ENCODE results near the gene LRBA.
A peak's percentile ranks its signal among the peaks of the same experiment; 100 is the strongest.

The LRBA gene

GRCh38 chr4:150302553-150302952, 712.5 kb downstream of the LRBA start:
- H3K4me1 ChIP-seq (ENCODE audit: control insufficient read depth, insufficient read depth, low read length) = peaks cover 18% of the 10 kb centered on the region
- H3K9ac ChIP-seq (ENCODE audit: low read length) = no peak overlapping the region
- H3K27me3 ChIP-seq (ENCODE audit: control insufficient read depth, insufficient read depth, low read length) = no peaks in the 10 kb centered on the region
- no peaks in the 10 kb centered on the region for H3K36me3 ChIP-seq (ENCODE audit: control insufficient read depth, insufficient read depth, low read length)
- H3K27ac ChIP-seq (ENCODE audit: low read depth, low read length) = peak overlapping the region; percentile 42
- no peak overlapping the region for H3K4me3 ChIP-seq (ENCODE audit: low read length)

DNA sequence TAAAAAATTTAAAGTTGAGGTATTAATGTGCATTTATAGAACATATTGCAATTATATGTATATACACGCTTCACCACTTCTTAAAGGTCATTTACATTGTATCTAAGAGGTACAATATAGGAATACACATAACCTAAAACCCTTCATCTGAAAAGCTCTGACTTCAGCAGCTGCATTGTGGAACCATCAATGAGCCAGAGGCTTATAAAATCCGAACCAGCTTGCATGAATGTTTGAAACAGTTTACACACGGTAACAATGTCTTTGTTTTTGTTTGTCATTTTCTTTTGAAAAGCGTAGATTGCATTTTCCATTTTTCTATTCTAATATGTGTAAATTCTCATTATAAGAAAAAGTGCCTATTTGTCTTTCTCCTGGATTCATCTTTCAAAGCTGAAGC, 715.3 kb downstream of the LRBA start:
- Histone ChIP-seq H3K4me3 (ENCODE audit: low read length) (peak overlapping the region; percentile 19), H3K36me3 (ENCODE audit: control insufficient read depth, insufficient read depth, low read length) (no peaks in the 10 kb centered on the region), H3K4me1 (ENCODE audit: control insufficient read depth, insufficient read depth, low read length) (peaks cover 14% of the 10 kb centered on the region), H3K27ac (ENCODE audit: low read depth, low read length) (peak overlapping the region; percentile 63), H3K9ac (ENCODE audit: low read length) (no peak overlapping the region), H3K27me3 (ENCODE audit: control insufficient read depth, insufficient read depth, low read length) (no peaks in the 10 kb centered on the region)

- Histone ChIP-seq H3K4me3 (ENCODE audit: low read length) (no peak overlapping the region), H3K9ac (ENCODE audit: low read length) (no peak overlapping the region), H3K4me1 (ENCODE audit: control insufficient read depth, insufficient read depth, low read length) (peaks cover 12% of the 10 kb centered on the region), H3K36me3 (ENCODE audit: control insufficient read depth, insufficient read depth, low read length) (no peaks in the 10 kb centered on the region), H3K27me3 (ENCODE audit: control insufficient read depth, insufficient read depth, low read length) (no peaks in the 10 kb centered on the region), H3K27ac (ENCODE audit: low read depth, low read length) (peak overlapping the region; percentile 57)
These were observed 717.1 kb downstream of the LRBA start for GRCh38 chr4:150297861-150298474.

- Histone ChIP-seq H3K4me3 (ENCODE audit: low read length) (no peak overlapping the region), H3K4me1 (ENCODE audit: control insufficient read depth, insufficient read depth, low read length) (peaks cover 9% of the 10 kb centered on the region), H3K36me3 (ENCODE audit: control insufficient read depth, insufficient read depth, low read length) (no peaks in the 10 kb centered on the region)
These were observed 725.2 kb downstream of the LRBA start for GRCh38 chr4:150289881-150290280.

GRCh38 chr4:150289198-150289597, 725.9 kb downstream of the LRBA start:
- H3K36me3 ChIP-seq (ENCODE audit: control insufficient read depth, insufficient read depth, low read length) = no peaks in the 10 kb centered on the region
- H3K4me3 ChIP-seq (ENCODE audit: low read length) = no peak overlapping the region
- H3K4me1 ChIP-seq (ENCODE audit: control insufficient read depth, insufficient read depth, low read length) = peaks cover 9% of the 10 kb centered on the region
- H3K9ac ChIP-seq (ENCODE audit: low read length) = no peak overlapping the region
- H3K27ac ChIP-seq (ENCODE audit: low read depth, low read length) = no peak overlapping the region
- no peaks in the 10 kb centered on the region for H3K27me3 ChIP-seq (ENCODE audit: control insufficient read depth, insufficient read depth, low read length)

More at GRCh38 chr4:150289881-150290280, 725.2 kb downstream of the LRBA start:
- H3K27ac ChIP-seq (ENCODE audit: low read depth, low read length) = no peak overlapping the region
- H3K9ac ChIP-seq (ENCODE audit: low read length) = no peak overlapping the region
- H3K27me3 ChIP-seq (ENCODE audit: control insufficient read depth, insufficient read depth, low read length) = no peaks in the 10 kb centered on the region

GRCh38 chr4:150286656-150287055, 728.4 kb downstream of the LRBA start:
- Histone ChIP-seq H3K4me3 (ENCODE audit: low read length) (no peak overlapping the region), H3K27ac (ENCODE audit: low read depth, low read length) (no peak overlapping the region), H3K9ac (ENCODE audit: low read length) (no peak overlapping the region), H3K4me1 (ENCODE audit: control insufficient read depth, insufficient read depth, low read length) (peaks cover 9% of the 10 kb centered on the region), H3K36me3 (ENCODE audit: control insufficient read depth, insufficient read depth, low read length) (no peaks in the 10 kb centered on the region), H3K27me3 (ENCODE audit: control insufficient read depth, insufficient read depth, low read length) (no peaks in the 10 kb centered on the region)

- H3K27me3 ChIP-seq (ENCODE audit: control insufficient read depth, insufficient read depth, low read length) = no peaks in the 10 kb centered on the region
- H3K27ac ChIP-seq (ENCODE audit: low read depth, low read length) = no peak overlapping the region
- no peaks in the 10 kb centered on the region for H3K36me3 ChIP-seq (ENCODE audit: control insufficient read depth, insufficient read depth, low read length)
- H3K4me3 ChIP-seq (ENCODE audit: low read length) = no peak overlapping the region
- no peak overlapping the region for H3K9ac ChIP-seq (ENCODE audit: low read length)
- H3K4me1 ChIP-seq (ENCODE audit: control insufficient read depth, insufficient read depth, low read length) = peaks cover 9% of the 10 kb centered on the region
These were observed 731.4 kb downstream of the LRBA start for GRCh38 chr4:150283689-150284088.

- Histone ChIP-seq H3K4me3 (ENCODE audit: low read length) (no peak overlapping the region), H3K27me3 (ENCODE audit: control insufficient read depth, insufficient read depth, low read length) (no peaks in the 10 kb centered on the region), H3K4me1 (ENCODE audit: control insufficient read depth, insufficient read depth, low read length) (peaks cover 9% of the 10 kb centered on the region), H3K9ac (ENCODE audit: low read length) (no peak overlapping the region), H3K27ac (ENCODE audit: low read depth, low read length) (peak overlapping the region; percentile 56), H3K36me3 (ENCODE audit: control insufficient read depth, insufficient read depth, low read length) (peaks cover 5% of the 10 kb centered on the region)
These were observed 734.1 kb downstream of the LRBA start for GRCh38 chr4:150280975-150281374.

DNA sequence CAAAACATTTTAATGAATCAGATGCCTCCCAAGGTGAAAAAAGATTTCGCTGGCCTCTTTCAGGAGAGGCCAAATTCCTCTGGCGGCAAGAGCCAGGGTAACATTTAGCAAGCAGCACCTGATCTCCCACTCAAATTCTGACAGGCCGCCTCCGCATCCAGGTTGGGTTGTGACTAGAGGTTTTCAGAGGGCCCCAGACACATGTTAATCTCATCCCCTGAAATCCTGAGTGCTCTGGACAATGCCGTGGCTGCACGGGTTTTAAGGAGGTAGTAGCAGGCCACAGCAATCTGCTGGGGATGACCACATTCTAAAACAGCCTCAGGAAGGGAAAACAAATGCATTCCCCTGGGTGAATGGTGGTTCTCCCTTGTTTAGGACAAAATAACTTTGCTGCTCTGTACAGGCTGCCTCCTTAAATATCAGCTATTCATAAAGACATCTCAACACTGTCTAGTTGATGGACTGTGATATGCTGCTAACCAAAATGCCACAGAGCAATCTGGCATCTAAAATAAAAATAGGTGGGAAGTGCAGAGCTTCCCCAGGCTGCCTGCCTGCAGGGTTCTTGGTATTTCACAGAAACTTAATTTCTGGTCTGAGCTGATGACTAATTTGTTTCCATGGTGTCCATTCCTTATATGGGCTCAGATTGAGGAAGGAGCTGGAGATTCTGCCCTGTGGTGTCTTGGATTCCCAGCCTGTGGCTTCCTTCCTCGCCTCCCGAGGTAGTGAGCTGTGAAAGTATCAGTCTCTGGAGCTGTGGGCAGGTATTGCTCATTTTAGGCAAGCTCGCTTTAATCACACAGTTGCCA, 734.8 kb downstream of the LRBA start:
- no peak overlapping the region for H3K4me3 ChIP-seq (ENCODE audit: low read length)
- peaks cover 5% of the 10 kb centered on the region for H3K36me3 ChIP-seq (ENCODE audit: control insufficient read depth, insufficient read depth, low read length)
- H3K4me1 ChIP-seq (ENCODE audit: control insufficient read depth, insufficient read depth, low read length) = peaks cover 9% of the 10 kb centered on the region
- peak overlapping the region; percentile 56 for H3K27ac ChIP-seq (ENCODE audit: low read depth, low read length)
- H3K9ac ChIP-seq (ENCODE audit: low read length) = no peak overlapping the region
- H3K27me3 ChIP-seq (ENCODE audit: control insufficient read depth, insufficient read depth, low read length) = no peaks in the 10 kb centered on the region

DNA sequence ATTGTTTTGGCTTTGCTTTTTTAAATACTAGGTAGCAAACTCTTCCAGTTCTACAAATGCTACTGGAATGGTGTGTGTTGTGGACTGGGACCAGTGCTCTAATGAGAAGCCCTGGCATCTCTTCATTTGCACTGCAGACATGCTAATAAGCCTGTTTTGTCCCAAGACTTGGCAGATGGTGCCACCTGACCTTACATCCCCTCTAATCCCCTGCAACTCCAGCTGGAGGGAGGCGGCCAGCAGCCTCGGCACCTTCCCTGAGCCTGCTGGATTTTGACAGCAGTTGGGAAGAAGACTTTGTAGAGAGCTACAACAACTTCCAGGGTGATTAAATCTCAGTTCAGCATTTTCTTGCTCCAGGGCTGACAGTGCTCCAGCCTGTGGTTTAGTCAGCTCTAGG, 736.9 kb downstream of the LRBA start:
- Histone ChIP-seq H3K36me3 (ENCODE audit: control insufficient read depth, insufficient read depth, low read length) (peaks cover 5% of the 10 kb centered on the region), H3K27me3 (ENCODE audit: control insufficient read depth, insufficient read depth, low read length) (no peaks in the 10 kb centered on the region), H3K9ac (ENCODE audit: low read length) (no peak overlapping the region), H3K27ac (ENCODE audit: low read depth, low read length) (no peak overlapping the region), H3K4me1 (ENCODE audit: control insufficient read depth, insufficient read depth, low read length) (peaks cover 9% of the 10 kb centered on the region), H3K4me3 (ENCODE audit: low read length) (no peak overlapping the region)

DNA sequence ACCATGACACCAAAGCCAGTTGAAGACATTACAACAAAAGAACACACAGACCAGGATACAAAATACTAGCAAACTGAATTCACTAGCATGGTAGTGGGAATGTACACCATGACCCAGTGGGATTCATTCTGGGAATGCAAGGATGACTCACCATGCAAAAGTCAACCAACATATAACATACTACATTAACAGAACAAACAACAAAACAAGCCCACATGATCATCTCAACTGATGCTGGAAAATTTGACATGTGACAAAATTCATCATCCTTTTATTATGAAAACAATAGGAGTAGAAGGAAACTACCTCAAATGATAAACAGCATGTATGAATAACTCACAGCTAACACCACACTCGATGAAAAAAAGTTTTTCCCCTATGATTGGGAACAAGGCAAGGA, 746.6 kb downstream of the LRBA start:
- Histone ChIP-seq H3K4me3 (ENCODE audit: low read length) (no peak overlapping the region), H3K9ac (ENCODE audit: low read length) (no peak overlapping the region), H3K27ac (ENCODE audit: low read depth, low read length) (no peak overlapping the region), H3K36me3 (ENCODE audit: control insufficient read depth, insufficient read depth, low read length) (peaks cover 4% of the 10 kb centered on the region), H3K27me3 (ENCODE audit: control insufficient read depth, insufficient read depth, low read length) (no peaks in the 10 kb centered on the region), H3K4me1 (ENCODE audit: control insufficient read depth, insufficient read depth, low read length) (no peaks in the 10 kb centered on the region)

GRCh38 chr4:150265806-150266205, 749.3 kb downstream of the LRBA start:
- no peak overlapping the region for H3K4me3 ChIP-seq (ENCODE audit: low read length)
- H3K4me1 ChIP-seq (ENCODE audit: control insufficient read depth, insufficient read depth, low read length) = no peaks in the 10 kb centered on the region
- no peak overlapping the region for H3K9ac ChIP-seq (ENCODE audit: low read length)
- peaks cover 4% of the 10 kb centered on the region for H3K36me3 ChIP-seq (ENCODE audit: control insufficient read depth, insufficient read depth, low read length)
- H3K27me3 ChIP-seq (ENCODE audit: control insufficient read depth, insufficient read depth, low read length) = no peaks in the 10 kb centered on the region
- no peak overlapping the region for H3K27ac ChIP-seq (ENCODE audit: low read depth, low read length)

Data from rectal smooth muscle tissue (tissue), 1 donor.